ENCODE results near the gene IGF1. TPM values are rescaled to one million over a fixed set of nuclear protein-coding genes. Genes with fewer than 3 reads are reported as not detected.

Gene IGF1
- total and polyA plus RNA-seq, 9 of the 15 experiments (the other 6 are each of a cell fraction or from before 2014, with no cell fraction given) = 3.7 to 13.9 (median 4.5) TPM

- no peaks in the 10 kb centered on the region for H3K9me3 ChIP-seq (replicated peaks; ENCODE audit: control insufficient read depth, insufficient read depth, low read depth, low read length)
- no peaks in the 10 kb centered on the region for H3K79me2 ChIP-seq (ENCODE audit: control insufficient read depth, insufficient read depth, low read length)
- no peak overlapping the region for H3K27ac ChIP-seq (ENCODE audit: extremely low read depth, low read depth, low read length)
- H3K4me3 ChIP-seq = no peak overlapping the region
- BruUV-seq (replicated peaks) = no TSS peak
- DNase-seq (ENCODE audit: extremely low read depth in 1 of 4, low spot score in 3 of 4) = no peak
- ChIA-PET CTCF (ENCODE audit: low intra/inter-chr PET ratio) (no interaction called here), POLR2A (no interaction called here)
- no peaks in the 10 kb centered on the region for H3K9me1 ChIP-seq (ENCODE audit: control insufficient read depth, insufficient read depth, low read length)
- no peaks in the 10 kb centered on the region; the same call in 1 of the 3 replicates for H3K36me3 ChIP-seq (ENCODE audit: control insufficient read depth, insufficient read depth, low read length)
- TF ChIP-seq MAZ (CRISPR knock-in tag; conservative IDR thresholded peaks at IDR 0.05 in 1 of 2, IDR thresholded peaks at IDR 0.05 in 1 of 2) (no peak), ZNF57 (CRISPR knock-in tag; IDR thresholded peaks at IDR 0.05) (no peak), CGGBP1 (CRISPR knock-in tag; IDR thresholded peaks at IDR 0.05) (no peak), MYNN (IDR thresholded peaks at IDR 0.05) (no peak), MYNN (CRISPR knock-in tag; IDR thresholded peaks at IDR 0.05) (no peak), ZNF175 (CRISPR knock-in tag; IDR thresholded peaks at IDR 0.05; ENCODE audit: low read depth) (0 out of 2 replicates have a peak, but pooled peaks have one; percentile 46)
- TF ChIP-seq, protein P1, sequence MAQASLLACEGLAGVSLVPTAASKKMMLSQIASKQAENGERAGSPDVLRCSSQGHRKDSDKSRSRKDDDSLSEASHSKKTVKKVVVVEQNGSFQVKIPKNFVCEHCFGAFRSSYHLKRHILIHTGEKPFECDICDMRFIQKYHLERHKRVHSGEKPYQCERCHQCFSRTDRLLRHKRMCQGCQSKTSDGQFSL (CRISPR knock-in tag; IDR thresholded peaks at IDR 0.05) = no peak
- TF ChIP-seq, protein P1 (tag; IDR thresholded peaks at IDR 0.05) = no peak
- no peak for FAIRE-seq
- H3K4me2 ChIP-seq (ENCODE audit: insufficient read depth, low read length) = no peak overlapping the region
- H2AFZ ChIP-seq (ENCODE audit: low read depth, low read length) = no peak overlapping the region; the same call in 1 of the 2 replicates
- intact Hi-C loops (cut with micrococcal nuclease) (no loop called here), in situ Hi-C loops (cut with MboI) (no loop called here)
- ATAC-seq = no peak
- no peak overlapping the region for H3K9ac ChIP-seq (ENCODE audit: insufficient read depth in 1 of 2, low read depth in 2 of 2, low read length in 2 of 2)
- no peaks in the 10 kb centered on the region for H3K27me3 ChIP-seq (ENCODE audit: control insufficient read depth in 2 of 2, insufficient read depth in 2 of 2, low read length in 2 of 2)
- no peaks in the 10 kb centered on the region for H4K20me1 ChIP-seq (replicated peaks; ENCODE audit: control insufficient read depth, insufficient read depth, low read length)
- H3K4me1 ChIP-seq (replicated peaks in 1 of 2; ENCODE audit: control insufficient read depth in 2 of 2, insufficient read depth in 2 of 2, low read length in 2 of 2) = peaks cover 0 to 64% of the 10 kb centered on the region in 2 experiments; a peak in 4 of 5 replicates
- WGBS (ENCODE audit: insufficient coverage, low coverage, missing lambda C conversion rate) = 77% methylated on average over 4 of the region's 4 CpGs
These were observed 44.4 kb downstream of the IGF1 start for GRCh38 chr12:102435827-102436436.

All from K562 (cell line).